ENCODE results near the gene KDM8.

GRCh38 chr16:27226976-27227705, 23.8 kb downstream of the KDM8 start:
- TF ChIP-seq CTCF (conservative IDR thresholded peaks at IDR 0.05), result no peak
- no peak for TF ChIP-seq EZH2 (IDR thresholded peaks at IDR 0.05; ENCODE audit: low read depth)

All from PC-9 (cell line).